Panc1 (cell line): ENCODE results near the gene DNAJC18. TPM values are rescaled to one million over a fixed set of nuclear protein-coding genes. Genes with fewer than 3 reads are reported as not detected.
"Not testable (repeated sequence)": the region's sequence is repeated elsewhere in the genome, so short reads cannot be mapped to it uniquely, and the experiment has no call there.

Experiments used
- ATAC-seq: fragments of 200-7000 bp; cut with Tn5 transposase; 2 replicates; pipeline ENCODE4 v1.9.1; 2020; ENCODE audit warnings: mild to moderate bottlenecking, moderate library complexity
- BruUV-seq: library from RNA; stranded (reverse); fragments of 400-500 nt; replicated peaks from 2 replicates; lab custom pipeline; 2021; lab: Mats Ljungman, UMichigan
- CTCF ChIA-PET: fragments of 300-600 bp; sonication (Branson Sonifier 250); formaldehyde crosslinking; loops from one replicate; lab custom pipeline; 2022; ENCODE audit warnings: antibody characterized with exemption; lab: Charles Lee
- POLR2A ChIA-PET: fragments of 300-600 bp; sonication (Branson Sonifier 250); formaldehyde crosslinking; loops from one replicate; lab custom pipeline; 2022; ENCODE audit warnings: antibody characterized with exemption; lab: Charles Lee
- DNase-seq: peaks from one replicate; pipeline ENCODE4 v3.0.0-alpha.2; 2010; ENCODE audit warnings: low read depth, low spot score
- H3K27ac ChIP-seq: 2 replicates; pipeline ENCODE4 v1.5.1; 2011; ENCODE audit warnings: mild to moderate bottlenecking, low read length, inconsistent platforms
- H3K27me3 ChIP-seq: fragments of 200-500 bp; sonication (Bioruptor generic); 2 replicates; pipeline ENCODE4 v1.6.0; 2014; ENCODE audit warnings: low read length, inconsistent platforms; ENCODE audit not compliant: control insufficient read depth, insufficient read depth
- H3K36me3 ChIP-seq: fragments of 200-500 bp; sonication (Bioruptor generic); 2 replicates; pipeline ENCODE4 v1.5.1; 2014; ENCODE audit warnings: inconsistent platforms, mild to moderate bottlenecking, low read length, moderate library complexity; ENCODE audit not compliant: control insufficient read depth, insufficient read depth
- H3K4me1 ChIP-seq: 2 replicates; pipeline ENCODE4 v1.5.1; 2011; ENCODE audit warnings: inconsistent platforms, mild to moderate bottlenecking, low read length, moderate library complexity; ENCODE audit not compliant: control insufficient read depth, insufficient read depth
- H3K4me3 ChIP-seq, 2 experiments: 2 replicates each; pipeline ENCODE4 v1.5.1; 2011 to 2012; ENCODE audit warnings: low read depth in 2 of 2, low read length in 2 of 2, mild to moderate bottlenecking in 2 of 2, inconsistent platforms in 1 of 2, moderate library complexity in 1 of 2
- H3K9me3 ChIP-seq: fragments of 200-500 bp; sonication (Bioruptor generic); 2 replicates; pipeline ENCODE4 v1.5.1; 2014; ENCODE audit warnings: low read depth, mild to moderate bottlenecking, inconsistent platforms, low read length, moderate library complexity; ENCODE audit not compliant: control insufficient read depth, insufficient read depth
- CTCF ChIP-seq: fragments of 450-650 bp; IDR thresholded peaks from 2 replicates; pipeline ENCODE4 v1.5.1; 2017; ENCODE audit warnings: mild to moderate bottlenecking
- POLR2AphosphoS5 ChIP-seq: IDR thresholded peaks from 2 replicates; pipeline ENCODE4 v1.6.1; 2012; ENCODE audit warnings: mild to moderate bottlenecking, low read depth, low read length, moderate library complexity
- REST ChIP-seq, 2 experiments: IDR thresholded peaks; 2 replicates each; pipeline ENCODE4 v1.6.1; 2011 to 2012; ENCODE audit warnings: low read depth in 2 of 2, control low read depth in 1 of 2, low read length in 1 of 2, mild to moderate bottlenecking in 1 of 2, moderate library complexity in 1 of 2; ENCODE audit not compliant: insufficient read depth in 1 of 2
- SIN3A ChIP-seq: IDR thresholded peaks from 2 replicates; pipeline ENCODE4 v1.6.1; 2012; ENCODE audit warnings: low read depth, mild to moderate bottlenecking, low read length, moderate library complexity, borderline replicate concordance; ENCODE audit not compliant: insufficient read depth
- TCF7L2 ChIP-seq: IDR thresholded peaks from 2 replicates; pipeline ENCODE4 v1.6.1; 2011; ENCODE audit warnings: mild to moderate bottlenecking, low read depth, low read length, inconsistent platforms
- in situ Hi-C: cut with HindIII; loops from 2 replicates; pipeline ENCODE4 v1.10.0; 2016; ENCODE audit warnings: low sequenced_read_pairs, low pct_unique_long_range_greater_than_20kb
- intact Hi-C: fragments of 100-400 bp; cut with micrococcal nuclease; formaldehyde crosslinking; loops from one replicate; pipeline ENCODE4 v1.10.0; 2022; ENCODE audit not compliant: unreplicated experiment
- total RNA-seq: library from RNA; stranded (reverse); gene quantifications from one replicate; pipeline ENCODE4 v1.2.1, GENCODE V29; 2021; ENCODE audit not compliant: unreplicated experiment

Gene DNAJC18
- total RNA-seq, 1 experiment from 2014 or later, result 8.8 TPM

- intact Hi-C loops, CTCF ChIA-PET, BruUV-seq: not testable (repeated sequence)
Measured at GRCh38 chr5:139478657-139479423, 39.5 kb upstream of the DNAJC18 start.

GRCh38 chr5:139475865-139476617, 36.7 kb upstream of the DNAJC18 start:
- DNase-seq (no peak), ATAC-seq (no peak)
- intact Hi-C loops, result no loop called here
- no peaks in the 10 kb centered on the region for H3K9me3 ChIP-seq
- H3K4me1 ChIP-seq, result no peaks in the 10 kb centered on the region; the same call in 1 of the 2 replicates
- no peak overlapping the region for H3K27ac ChIP-seq
- H3K4me3 ChIP-seq, result no peak overlapping the region
- no TSS peak for BruUV-seq
- no peaks in the 10 kb centered on the region for H3K36me3 ChIP-seq
- ChIA-PET POLR2A (interaction anchor here (0.6 kb wide), 1 partner anchor 8 kb away, joined by 13 read pairs; no protein-coding TSS in a partner anchor), CTCF (no interaction called here)
- TF ChIP-seq POLR2AphosphoS5 (no peak), CTCF (no peak), SIN3A (no peak), REST (IDR thresholded peaks at IDR 0.05; ENCODE audit: insufficient read depth in 1 of 2, low read depth in 2 of 2, low read length in 1 of 2) (no peak), TCF7L2 (no peak)
- H3K27me3 ChIP-seq, result no peaks in the 10 kb centered on the region
- in situ Hi-C loops, result no loop called here

More at GRCh38 chr5:139478657-139479423, 39.5 kb upstream of the DNAJC18 start:
- H3K9me3 ChIP-seq, ATAC-seq, in situ Hi-C loops, H3K27me3 ChIP-seq, DNase-seq, H3K36me3 ChIP-seq, H3K4me3 ChIP-seq, H3K27ac ChIP-seq: not testable (repeated sequence)
- peaks cover 16% of the 10 kb centered on the region for H3K4me1 ChIP-seq
- POLR2A ChIA-PET, result interaction anchor here (0.6 to 0.7 kb wide), 2 partner anchors 27 to 31 kb away, joined by 3 to 5 read pairs; no protein-coding TSS in a partner anchor
